Gastroesophageal sphincter (tissue), 4 donors: Measurements from ENCODE around the gene PTPRN2. TPM values are rescaled to one million over a fixed set of nuclear protein-coding genes. Genes with fewer than 3 reads are reported as not detected.

Source experiments
- ATAC-seq: fragments of 150-250 bp; one replicate; pipeline ENCODE4 v1.9.1; 2016; ENCODE audit warnings: mild to moderate bottlenecking, moderate library complexity
- H3K27ac ChIP-seq, 4 donors: fragments of 200-600 bp; sonication (generic) in 3 of 4; 1 replicate in 3 of 4; 2 replicates in 1 of 4; pipeline ENCODE4 v1.5.1; 2016 to 2019
- H3K27me3 ChIP-seq: fragments of 200-600 bp; sonication (generic); one replicate; pipeline ENCODE4 v1.5.1; 2019
- H3K36me3 ChIP-seq, 2 donors: fragments of 200-600 bp; sonication (generic); one replicate each; pipeline ENCODE4 v1.5.1; 2019; ENCODE audit warnings: control low read depth in 1 of 2
- H3K4me1 ChIP-seq, 3 donors: fragments of 200-600 bp; sonication (generic); 1 replicate in 2 of 3; 2 replicates in 1 of 3; pipeline ENCODE4 v1.5.1; 2016 to 2019; ENCODE audit warnings: control low read depth in 2 of 3
- H3K4me3 ChIP-seq, 2 donors: fragments of 200-600 bp; sonication (generic); one replicate each; pipeline ENCODE4 v1.5.1; 2019; ENCODE audit warnings: mild to moderate bottlenecking in 1 of 2, moderate library complexity in 1 of 2
- H3K9me3 ChIP-seq, 3 donors: fragments of 200-600 bp; sonication (generic); one replicate each; pipeline ENCODE4 v1.5.1; 2017 to 2019; ENCODE audit warnings: control low read depth in 2 of 3
- EP300 ChIP-seq: sonication (generic); formaldehyde crosslinking; IDR thresholded peaks from one replicate; pipeline ENCODE4 v1.6.1; 2017; ENCODE audit warnings: antibody characterized with exemption, mild to moderate bottlenecking
- POLR2A ChIP-seq, 2 donors: fragments of 450-650 bp; IDR thresholded peaks; one replicate each; pipeline ENCODE4 v1.6.1; 2017; ENCODE audit warnings: antibody characterized with exemption in 2 of 2, mild to moderate bottlenecking in 2 of 2, moderate library complexity in 1 of 2
- POLR2AphosphoS5 ChIP-seq: sonication (generic); formaldehyde crosslinking; IDR thresholded peaks from one replicate; pipeline ENCODE4 v1.6.1; 2017; ENCODE audit warnings: antibody characterized with exemption
- WGBS, 2 donors: methylation state at CpG; one replicate each; pipeline ENCODE4 v1.1.5; 2018; ENCODE audit warnings: low coverage in 1 of 2; 5-methylcytosine and 5-hydroxymethylcytosine counted together
- total RNA-seq, 4 donors: library from RNA; depleted of rRNA; stranded (reverse); fragments of >200 nt; gene quantifications; one replicate each; pipeline ENCODE4 v1.1.0, GENCODE V29; 2016
- TF ChIP-seq, protein P1 (sequence below), 4 experiments: fragments of 200-600 bp in 2 of 4; fragments of 450-650 bp in 2 of 4; sonication (generic) in 1 of 4; IDR thresholded peaks; one replicate each; pipeline ENCODE4 v1.5.1; 2017 to 2019; ENCODE audit warnings: antibody characterized with exemption in 4 of 4, mild to moderate bottlenecking in 2 of 4, moderate library complexity in 2 of 4

PTPRN2 gene
- total RNA-seq, 4 donors from 2014 or later, result 1.7 to 4.7 (median 3.3) TPM

DNA sequence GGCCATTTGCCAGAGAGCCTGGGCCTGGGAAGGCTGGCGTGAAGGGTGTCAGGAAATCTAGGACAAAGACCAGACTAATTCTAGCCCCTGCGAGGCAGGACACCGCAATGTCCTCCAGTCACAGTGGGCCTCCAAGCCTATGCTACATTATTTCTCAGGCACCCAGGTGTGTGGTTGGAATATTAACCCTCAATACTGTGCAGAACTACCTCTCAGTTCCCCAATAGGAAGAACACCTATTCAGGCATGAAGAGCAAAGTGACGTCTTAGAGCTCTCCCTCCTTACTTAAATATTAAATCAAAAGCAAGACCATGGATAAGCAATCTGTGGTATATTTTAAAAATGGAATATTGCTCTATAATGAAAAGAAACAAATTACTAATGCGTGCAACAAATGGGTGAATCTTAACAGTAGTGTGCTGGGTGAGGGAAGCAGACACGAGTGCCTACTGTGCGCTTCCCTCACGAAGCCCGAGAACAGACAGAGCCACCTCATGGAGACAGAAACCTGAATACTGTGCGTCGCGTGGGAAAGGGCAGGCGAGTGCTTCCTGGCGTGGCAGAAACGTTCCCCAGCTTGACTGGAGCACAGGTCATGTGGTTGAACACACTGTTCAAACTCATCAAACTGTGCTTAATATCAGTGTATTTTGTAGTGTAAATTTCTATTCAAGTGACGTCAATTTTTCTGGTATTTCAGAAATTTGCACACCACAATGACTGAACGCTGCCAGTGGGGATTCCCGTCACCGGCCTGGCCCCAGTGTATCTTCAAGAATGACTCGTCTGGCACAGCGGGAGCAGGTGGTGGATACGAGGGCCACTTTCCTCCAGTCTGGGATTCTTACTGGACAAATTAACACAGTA lies 15.5 kb upstream of the PTPRN2 start:
- H3K4me1 ChIP-seq, result no peaks in the 10 kb centered on the region
- H3K9me3 ChIP-seq, result no peaks in the 10 kb centered on the region
- WGBS, 2 donors, result 84 to 88% methylated on average over 17 to 21 of the region's 22 CpGs
- peaks cover 0 to 11% of the 10 kb centered on the region in 2 donors for H3K36me3 ChIP-seq
- H3K4me3 ChIP-seq, result no peak overlapping the region
- TF ChIP-seq, protein P1, sequence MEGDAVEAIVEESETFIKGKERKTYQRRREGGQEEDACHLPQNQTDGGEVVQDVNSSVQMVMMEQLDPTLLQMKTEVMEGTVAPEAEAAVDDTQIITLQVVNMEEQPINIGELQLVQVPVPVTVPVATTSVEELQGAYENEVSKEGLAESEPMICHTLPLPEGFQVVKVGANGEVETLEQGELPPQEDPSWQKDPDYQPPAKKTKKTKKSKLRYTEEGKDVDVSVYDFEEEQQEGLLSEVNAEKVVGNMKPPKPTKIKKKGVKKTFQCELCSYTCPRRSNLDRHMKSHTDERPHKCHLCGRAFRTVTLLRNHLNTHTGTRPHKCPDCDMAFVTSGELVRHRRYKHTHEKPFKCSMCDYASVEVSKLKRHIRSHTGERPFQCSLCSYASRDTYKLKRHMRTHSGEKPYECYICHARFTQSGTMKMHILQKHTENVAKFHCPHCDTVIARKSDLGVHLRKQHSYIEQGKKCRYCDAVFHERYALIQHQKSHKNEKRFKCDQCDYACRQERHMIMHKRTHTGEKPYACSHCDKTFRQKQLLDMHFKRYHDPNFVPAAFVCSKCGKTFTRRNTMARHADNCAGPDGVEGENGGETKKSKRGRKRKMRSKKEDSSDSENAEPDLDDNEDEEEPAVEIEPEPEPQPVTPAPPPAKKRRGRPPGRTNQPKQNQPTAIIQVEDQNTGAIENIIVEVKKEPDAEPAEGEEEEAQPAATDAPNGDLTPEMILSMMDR (IDR thresholded peaks at IDR 0.05), result no peak
- TF ChIP-seq EP300 (no peak), POLR2A (IDR thresholded peaks at IDR 0.05) (no peak)
- H3K27ac ChIP-seq, result no peak overlapping the region
- H3K27me3 ChIP-seq, result no peaks in the 10 kb centered on the region
- no peak for ATAC-seq

DNA sequence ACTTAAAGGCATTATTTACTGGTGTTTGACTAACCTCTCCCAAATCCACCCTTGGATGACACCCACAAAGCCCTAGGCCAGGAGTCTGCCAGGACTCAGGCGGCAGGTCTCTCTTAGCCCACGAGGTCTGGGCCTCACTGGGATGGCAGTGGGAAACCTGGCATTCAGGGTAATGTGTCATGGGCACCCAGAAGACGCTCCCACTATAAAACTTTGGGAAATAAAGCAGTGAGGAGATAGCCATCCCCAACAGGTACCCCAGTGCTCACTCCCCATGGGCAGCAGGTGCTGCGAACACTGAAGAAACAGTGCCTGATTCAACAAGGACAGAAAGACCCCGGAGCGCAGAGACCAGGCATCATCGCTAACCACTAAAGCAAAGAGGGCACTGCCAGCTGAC lies 14.4 kb upstream of the PTPRN2 start:
- no peak for ATAC-seq
- TF ChIP-seq, protein P1 (IDR thresholded peaks at IDR 0.05), result no peak
- TF ChIP-seq POLR2AphosphoS5 (no peak), POLR2A (IDR thresholded peaks at IDR 0.05) (no peak), EP300 (no peak)
- Histone ChIP-seq H3K36me3 (peaks cover 0 to under 1% of the 10 kb centered on the region in 2 donors), H3K4me1 (no peaks in the 10 kb centered on the region), H3K27ac (no peak overlapping the region), H3K4me3 (no peak overlapping the region), H3K9me3 (no peaks in the 10 kb centered on the region), H3K27me3 (no peaks in the 10 kb centered on the region)
- whole genome bisulfite sequencing, 2 donors, result 80% methylated on average over 1 of the region's 7 CpGs; no CpG with 5 or more reads in 1 of the 2 donors

DNA sequence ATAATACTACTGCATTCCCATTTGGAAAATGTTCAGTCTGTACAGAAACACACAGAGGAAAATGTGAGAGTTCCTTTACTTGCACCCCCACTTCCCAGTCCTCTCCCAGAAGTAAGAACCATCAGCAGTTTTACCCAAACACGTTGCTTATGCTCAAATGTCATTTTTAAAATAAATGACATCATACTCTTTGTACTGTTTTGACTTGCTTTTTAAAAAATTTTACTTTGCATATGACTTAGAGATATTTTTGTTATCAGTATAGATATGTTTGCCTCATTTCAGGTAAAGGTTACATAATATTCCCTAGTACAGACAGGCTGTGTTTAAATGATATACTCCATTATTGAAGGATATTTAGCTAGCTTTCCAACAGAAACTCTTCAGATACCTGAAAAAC lies 13.5 kb upstream of the PTPRN2 start:
- TF ChIP-seq, protein P1 (IDR thresholded peaks at IDR 0.05), result no peak
- TF ChIP-seq EP300 (no peak), POLR2AphosphoS5 (no peak), POLR2A (IDR thresholded peaks at IDR 0.05) (no peak)
- Histone ChIP-seq H3K4me1 (no peaks in the 10 kb centered on the region), H3K4me3 (no peak overlapping the region), H3K9me3 (no peaks in the 10 kb centered on the region), H3K27me3 (no peaks in the 10 kb centered on the region), H3K36me3 (no peaks in the 10 kb centered on the region), H3K27ac (no peak overlapping the region)
- ATAC-seq, result no peak
- 43 to 80% methylated on average over 1 of the region's 1 CpG for WGBS, 2 donors

DNA sequence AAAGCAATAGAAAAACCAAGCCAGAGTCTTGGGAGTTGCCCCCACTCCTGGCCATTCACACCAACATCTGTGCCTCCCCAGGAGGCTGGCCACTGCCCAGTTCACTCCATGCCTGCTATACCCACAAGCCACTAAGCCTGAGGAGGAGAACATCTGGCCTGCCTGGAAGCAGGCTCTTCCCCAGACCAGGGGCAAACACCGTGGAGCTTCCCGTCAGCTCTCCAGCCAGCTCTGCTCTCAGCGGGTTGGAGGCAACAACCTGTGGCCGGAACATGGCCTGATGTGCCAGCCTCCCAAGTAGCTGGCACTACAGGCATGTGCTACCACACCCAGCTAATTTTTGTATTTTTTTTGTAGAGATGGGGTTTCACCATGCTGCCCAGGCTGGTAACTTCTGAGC lies 9.1 kb upstream of the PTPRN2 start:
- H3K4me1 ChIP-seq, result no peaks in the 10 kb centered on the region
- no peaks in the 10 kb centered on the region for H3K27me3 ChIP-seq
- H3K36me3 ChIP-seq, result no peaks in the 10 kb centered on the region
- H3K27ac ChIP-seq, result no peak overlapping the region
- H3K4me3 ChIP-seq, result no peak overlapping the region
- ATAC-seq, result no peak
- WGBS, 2 donors, result 80 to 100% methylated on average over 1 of the region's 4 CpGs
- H3K9me3 ChIP-seq, result peaks cover 0 to 10% (median 0%) of the 10 kb centered on the region in 3 donors
- TF ChIP-seq POLR2A (IDR thresholded peaks at IDR 0.05), result no peak
- TF ChIP-seq EP300, result no peak
- TF ChIP-seq, protein P1 (IDR thresholded peaks at IDR 0.05), result no peak
- no peak for TF ChIP-seq POLR2AphosphoS5

DNA sequence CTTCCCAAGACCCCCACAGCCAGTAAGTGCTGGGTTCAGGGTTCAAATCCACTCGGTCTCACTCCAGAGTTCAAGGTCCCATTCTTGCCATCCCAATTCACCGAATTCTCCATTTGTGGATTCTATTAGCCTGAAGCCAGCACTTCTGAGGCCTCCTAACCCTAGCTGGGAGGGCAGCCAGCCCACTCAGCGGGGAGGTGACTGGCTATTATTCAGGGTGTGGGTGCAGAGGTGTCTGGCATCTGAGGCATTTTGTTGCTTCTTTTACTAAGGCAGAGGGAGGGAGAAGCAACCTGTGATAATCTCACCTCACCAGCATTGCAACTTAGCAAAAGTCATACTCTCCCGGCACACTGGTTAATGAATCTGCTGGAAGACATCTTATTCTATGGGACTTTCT lies 8.7 kb upstream of the PTPRN2 start:
- WGBS, 2 donors, result 80 to 100% methylated on average over 2 to 3 of the region's 4 CpGs
- no peaks in the 10 kb centered on the region for H3K4me1 ChIP-seq
- H3K9me3 ChIP-seq, result peaks cover 0 to 10% (median 0%) of the 10 kb centered on the region in 3 donors

More for the DNA sequence above, 8.7 kb upstream of the PTPRN2 start:
- no peak for TF ChIP-seq POLR2A (IDR thresholded peaks at IDR 0.05)
- no peak for TF ChIP-seq POLR2AphosphoS5
- TF ChIP-seq EP300, result no peak
- TF ChIP-seq, protein P1 (IDR thresholded peaks at IDR 0.05), result no peak
- Histone ChIP-seq H3K27me3 (no peaks in the 10 kb centered on the region), H3K27ac (no peak overlapping the region), H3K36me3 (no peaks in the 10 kb centered on the region), H3K4me3 (no peak overlapping the region)
- ATAC-seq, result no peak
